CMK (cell line): ENCODE data around the gene DAPL1.
"Not testable (repeated sequence)": the region's sequence is repeated elsewhere in the genome, so short reads cannot be mapped to it uniquely, and the experiment has no call there.

Source experiments
- DNase-seq: peaks from one replicate; pipeline ENCODE4 v3.0.0-alpha.2; 2010; ENCODE audit warnings: low read depth

The DAPL1 gene

DNA sequence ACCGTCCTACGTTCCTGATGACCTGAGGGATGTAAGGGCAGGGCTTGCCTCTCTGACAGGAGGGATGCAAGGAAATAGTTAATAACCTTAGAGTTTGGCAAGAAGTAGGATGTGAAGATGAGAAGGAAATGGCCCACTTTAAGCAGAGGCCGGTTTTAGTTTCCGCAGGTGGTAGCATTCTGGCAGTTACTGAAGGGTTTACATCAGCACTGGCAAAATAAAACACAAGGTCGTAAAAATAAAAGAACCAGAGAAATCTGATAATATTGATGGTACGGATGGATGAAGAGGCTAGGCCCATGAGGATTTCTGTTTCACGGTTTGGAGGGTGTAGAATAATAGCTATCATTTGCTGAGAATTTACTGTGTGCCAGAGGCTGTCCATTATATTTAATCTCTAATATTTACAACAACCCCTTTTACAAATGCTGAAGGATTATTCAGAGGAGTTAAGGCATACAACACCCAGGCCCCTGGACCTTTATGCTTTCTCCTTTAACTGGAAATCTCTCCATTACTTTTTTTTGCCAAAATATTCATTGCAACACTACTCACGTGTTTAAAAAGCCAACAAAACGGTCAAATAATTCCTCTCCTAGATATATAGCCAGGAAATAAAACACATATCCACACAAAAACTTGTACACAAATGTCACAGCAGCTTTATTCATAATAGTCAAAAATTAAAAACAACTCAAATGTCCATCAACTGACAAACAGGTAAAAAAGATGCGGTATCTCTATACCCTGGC is 28.5 kb downstream of the DAPL1 start:
- DNase-seq, result no peak

DNA sequence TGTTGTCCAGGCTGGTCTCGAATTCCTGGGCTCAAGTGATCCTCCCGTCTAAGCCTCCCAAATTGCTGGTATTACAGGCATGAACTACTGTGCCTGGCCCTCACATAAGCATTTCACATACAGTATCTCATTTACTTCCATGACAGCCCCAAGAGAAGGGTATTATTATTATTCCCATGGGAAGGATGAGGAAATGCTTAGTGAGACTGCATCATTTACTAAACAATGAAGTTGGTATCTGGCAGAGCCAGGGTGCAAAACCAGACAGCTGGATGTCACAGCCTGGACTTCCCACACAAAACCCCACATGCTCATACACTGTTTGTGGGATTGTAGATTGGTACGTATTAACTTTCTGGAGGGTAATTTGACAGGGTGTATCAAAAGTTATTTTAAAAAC is 29.9 kb downstream of the DAPL1 start:
- DNase-seq, result no peak

DNA sequence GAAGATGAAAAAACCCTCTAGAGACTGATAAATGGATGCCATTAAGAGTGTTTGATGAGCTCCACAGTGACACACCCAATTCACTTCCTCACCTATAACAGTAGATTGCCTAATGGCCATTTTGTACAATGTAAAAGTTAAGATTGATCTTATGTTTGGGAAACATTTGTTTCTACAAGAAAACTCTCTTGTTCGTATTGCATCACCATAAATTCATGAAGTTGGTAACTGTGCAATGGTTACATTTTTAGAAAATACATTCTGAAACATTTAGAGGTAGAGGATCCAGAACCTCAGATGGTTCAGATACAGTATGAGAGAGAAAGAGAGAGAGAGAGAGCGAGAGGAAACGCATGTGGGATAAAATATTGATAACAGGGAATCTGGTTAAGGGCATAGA is 31.8 kb downstream of the DAPL1 start:
- DNase-seq, result no peak

DNA sequence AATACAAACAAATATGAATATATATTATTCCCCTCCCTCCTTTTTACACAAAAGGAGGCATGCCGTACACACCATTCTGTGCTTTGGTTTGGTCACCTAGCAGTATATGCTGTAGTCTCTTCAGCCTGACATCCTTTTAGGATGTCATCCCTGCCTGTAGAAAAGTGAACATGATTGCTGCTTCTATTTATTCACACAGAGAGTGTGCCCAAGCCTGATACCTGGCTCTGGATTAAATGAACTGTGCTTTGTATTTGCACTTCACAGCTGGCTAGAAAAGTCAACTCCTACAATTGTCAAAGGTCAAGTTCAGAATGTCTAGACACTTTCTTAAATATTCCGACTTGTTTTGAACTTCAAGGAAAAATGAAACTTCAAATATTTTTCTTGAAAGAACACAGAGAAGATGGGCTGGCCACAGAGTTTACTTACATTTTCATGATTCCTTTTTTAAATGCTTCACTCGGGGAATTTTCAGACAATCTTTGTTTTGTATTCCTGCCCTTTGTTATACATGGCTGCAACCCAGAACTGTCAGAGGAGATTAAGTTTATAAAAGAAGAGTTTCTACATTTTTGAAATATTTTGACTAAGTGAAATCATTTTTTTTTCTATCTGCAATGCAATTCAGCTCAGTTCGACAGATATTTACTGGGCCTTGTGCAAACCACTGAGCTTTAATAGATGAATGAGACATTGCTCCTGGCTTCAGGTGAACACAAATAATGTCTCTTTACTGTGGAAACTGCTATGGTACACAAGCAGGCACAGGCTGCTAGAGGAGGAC is 33.5 kb downstream of the DAPL1 start:
- DNase-seq, result no peak

DNA sequence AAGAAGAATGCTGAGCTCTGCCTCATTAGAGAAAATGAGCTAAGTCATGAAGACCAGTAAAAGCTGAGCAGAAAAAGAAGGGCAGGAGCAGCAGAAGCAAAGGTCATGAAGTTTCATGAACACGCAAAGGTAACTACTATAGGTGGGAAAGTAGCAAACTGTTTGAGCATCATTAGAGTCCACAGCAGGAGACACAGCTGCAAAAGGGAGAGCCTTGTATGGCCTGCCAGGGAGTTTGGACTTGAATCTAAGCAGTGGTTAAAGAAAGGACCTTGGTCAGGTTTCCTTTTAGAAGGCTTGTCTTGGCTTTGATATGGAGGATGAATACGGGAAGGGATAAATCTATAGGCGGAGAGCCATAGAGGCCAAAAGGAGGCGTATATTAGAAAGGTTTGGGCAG is 34.0 kb downstream of the DAPL1 start:
- no peak for DNase-seq

DNA sequence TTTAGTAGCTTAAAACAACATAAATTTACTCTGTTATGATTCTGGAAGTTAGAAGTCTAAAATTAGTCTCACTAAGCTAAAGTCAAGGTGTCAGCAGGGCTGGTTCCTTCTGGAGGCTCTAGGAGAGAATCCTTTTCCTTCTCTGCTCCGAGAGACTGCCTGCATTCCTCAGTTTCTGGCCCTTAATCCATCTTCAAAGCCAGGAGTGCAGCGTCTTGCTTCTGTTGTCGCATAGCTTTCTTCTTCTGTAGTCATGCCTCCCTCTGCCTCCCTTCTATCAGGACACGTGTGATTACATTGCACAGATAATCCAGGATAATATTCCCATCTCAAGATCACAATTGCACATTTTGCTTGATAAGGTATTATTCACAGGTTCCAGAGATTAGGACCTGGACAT is 35.1 kb downstream of the DAPL1 start:
- DNase-seq, result no peak

DNA sequence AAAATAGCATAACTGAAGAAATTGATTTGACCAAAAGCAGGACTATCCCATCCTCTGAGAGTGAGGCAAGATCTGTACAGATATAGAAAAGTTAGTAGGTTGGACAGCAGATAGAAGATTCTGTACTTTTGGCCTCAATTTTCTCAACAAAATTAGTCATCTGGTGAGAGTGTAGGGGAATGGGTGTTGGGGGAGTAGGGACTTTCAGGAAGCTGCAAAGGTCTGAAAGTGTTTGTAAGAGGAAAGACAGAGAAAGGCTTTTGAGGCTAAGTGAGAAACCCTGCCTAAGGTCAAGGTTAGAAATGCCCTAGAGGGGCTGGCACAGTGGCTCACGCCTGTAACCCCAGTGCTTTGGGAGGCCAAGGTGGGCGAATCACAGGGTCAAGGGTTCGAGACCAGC is 40.3 kb downstream of the DAPL1 start:
- DNase-seq, result no peak

DNA sequence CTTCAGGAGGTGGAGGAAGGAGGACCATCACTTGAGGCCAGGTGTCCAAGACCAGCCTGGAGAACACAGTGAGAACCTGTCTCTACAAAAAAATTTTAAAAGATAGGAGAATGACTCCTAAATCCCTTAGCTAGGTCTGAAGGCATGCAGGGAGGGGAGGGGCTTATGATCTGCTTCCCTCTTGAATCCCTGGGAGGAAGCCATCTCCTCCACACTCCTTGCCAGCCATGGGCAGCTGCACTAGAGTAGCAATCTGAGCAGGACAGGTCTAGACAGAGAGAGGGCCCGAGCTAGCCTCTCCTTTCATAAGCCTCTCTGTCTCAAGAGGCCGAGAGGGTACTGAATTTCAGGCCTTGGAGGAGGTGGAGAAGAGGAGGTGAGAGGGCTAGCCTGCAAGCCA is 42.5 kb downstream of the DAPL1 start:
- no peak for DNase-seq

DNA sequence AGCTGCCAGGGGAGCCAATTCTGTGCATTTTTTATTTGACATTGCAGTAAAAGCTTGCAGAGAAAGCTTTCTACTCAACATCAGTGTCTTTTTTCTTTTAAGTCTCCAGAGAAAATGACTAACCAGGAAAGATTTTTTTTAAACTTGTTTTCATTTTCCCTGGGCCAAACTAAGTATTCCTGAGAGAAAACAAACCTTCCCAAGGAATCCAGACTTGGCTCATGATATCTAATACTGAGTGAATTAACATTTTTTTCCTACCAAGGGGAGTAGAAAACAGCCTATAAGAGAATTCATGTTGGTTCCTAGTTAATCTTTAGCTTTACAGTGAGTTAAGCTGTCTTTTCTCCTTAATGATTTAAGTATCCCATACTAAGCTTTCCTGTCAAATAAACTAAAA is 46.7 kb downstream of the DAPL1 start:
- DNase-seq, result no peak

DNA sequence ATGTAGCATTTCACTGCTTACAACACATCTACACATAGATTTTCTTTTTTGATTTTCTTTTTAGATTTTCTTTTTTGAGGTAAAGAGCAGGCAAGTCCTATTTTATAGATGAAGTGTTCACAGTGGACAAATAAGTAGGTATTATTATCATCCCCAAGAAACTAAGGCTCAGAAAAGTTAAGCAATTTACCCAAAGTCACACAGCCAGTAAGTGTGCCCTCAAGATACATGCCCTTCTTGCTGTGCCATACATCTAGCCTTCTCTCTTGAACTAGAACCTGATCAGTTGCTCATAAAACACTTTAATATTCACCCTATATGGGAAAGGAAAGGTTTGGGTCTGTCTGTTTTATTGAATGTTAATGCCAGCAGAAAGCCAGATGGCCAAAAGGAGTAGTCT is 50.3 kb downstream of the DAPL1 start:
- DNase-seq, result no peak

DNA sequence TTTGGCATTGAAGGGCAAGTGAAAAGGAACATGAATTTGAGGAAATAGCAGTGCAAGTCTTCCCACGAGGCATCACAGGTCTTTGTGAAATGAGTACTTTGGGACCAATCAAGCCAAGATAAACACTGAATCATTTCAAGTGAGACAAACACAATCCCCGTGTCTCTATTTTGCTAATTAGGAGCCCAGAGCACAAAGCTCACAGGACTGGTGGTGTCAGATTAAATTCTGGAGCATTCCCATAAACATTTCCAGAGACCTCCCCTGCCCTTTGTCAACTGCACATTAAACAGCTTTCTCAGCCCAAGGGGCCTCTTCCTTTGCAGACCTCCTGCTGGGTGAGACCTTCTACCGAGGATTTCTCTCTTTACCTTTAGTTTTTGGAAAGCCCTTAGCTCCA is 50.7 kb downstream of the DAPL1 start:
- DNase-seq, result no peak

DNA sequence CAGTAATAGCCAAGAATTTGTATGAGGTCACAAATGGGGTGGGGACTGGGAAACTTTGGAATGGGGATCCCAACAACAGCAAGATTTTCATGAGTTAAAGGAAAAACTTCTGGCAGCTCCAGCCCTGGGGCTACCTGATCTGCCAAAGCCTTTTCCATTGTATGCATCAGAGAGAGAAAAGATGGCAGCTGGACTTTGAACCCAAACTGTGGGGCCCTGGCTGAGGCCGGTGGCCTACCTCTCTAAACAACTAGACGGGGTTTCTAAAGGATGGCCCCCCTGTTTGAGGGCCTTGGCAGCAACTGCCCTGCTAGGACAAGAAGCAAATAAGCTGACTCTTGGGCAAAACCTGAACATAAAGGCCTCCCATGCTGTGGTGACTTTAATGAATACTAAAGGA is 52.4 kb downstream of the DAPL1 start:
- not testable (repeated sequence) for DNase-seq

DNA sequence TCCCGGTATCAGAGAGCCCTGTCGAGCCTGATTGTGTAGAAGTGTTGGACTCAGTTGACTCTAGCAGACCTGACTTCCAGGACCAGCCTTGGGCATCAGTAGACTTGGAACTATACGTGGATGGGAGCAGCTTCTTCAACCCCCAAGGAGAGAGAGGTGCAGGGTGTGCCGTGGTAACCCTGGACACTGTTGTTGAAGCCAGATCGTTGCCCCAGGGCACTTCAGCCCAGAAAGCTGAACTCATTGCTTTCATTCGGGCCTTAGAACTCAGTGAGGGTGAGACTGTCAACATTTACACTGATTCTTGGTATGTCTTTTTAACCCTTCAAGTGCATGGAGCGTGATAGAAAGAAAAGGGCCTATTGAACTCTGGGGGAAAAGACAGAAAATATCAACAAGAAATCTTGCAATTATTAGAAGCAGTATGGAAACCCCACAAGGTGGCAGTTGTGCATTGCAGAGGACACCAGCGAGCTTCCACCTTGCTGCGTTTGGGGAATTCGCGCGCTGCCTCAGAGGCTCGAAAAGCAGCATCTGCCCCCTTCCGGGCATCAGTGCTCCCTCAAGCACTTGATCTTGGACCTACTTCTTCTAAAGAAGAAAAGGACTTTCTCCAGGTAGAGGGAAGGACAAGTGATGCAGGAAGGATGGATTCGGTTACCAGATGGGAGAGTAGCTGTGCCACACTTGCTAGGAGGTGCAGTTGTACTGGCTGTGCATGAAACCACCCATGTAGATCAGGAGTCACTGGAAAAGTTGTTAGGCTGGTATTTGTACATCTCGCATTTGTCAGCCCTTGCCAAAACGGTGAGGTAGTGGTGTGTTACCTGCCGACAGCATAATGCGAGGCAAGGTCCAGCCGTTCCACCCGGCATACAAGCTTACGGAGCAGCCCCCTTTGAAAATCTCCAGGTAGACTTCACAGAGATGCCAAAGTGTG is 53.2 kb downstream of the DAPL1 start:
- DNase-seq, result not testable (repeated sequence)

DNA sequence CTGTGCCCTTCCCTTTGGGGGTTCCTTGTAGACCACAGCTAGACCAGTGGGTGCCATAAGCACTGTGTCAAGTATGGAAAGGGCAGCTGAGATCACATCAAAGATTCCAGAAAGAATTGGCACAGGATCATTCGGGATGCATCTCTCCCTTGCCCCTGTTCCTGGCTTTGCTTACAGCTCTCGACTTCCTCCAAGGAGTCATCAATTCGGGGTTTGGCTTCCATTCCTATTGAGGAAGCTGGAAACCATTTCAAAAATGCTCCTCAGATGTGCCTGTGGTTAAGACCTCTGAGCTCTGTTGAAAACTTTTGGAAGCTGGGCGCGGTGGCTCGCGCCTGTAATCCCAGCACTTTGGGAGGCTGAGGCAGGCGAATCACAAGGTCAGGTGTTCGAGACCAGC is 65.1 kb downstream of the DAPL1 start:
- DNase-seq, result not testable (repeated sequence)

DNA sequence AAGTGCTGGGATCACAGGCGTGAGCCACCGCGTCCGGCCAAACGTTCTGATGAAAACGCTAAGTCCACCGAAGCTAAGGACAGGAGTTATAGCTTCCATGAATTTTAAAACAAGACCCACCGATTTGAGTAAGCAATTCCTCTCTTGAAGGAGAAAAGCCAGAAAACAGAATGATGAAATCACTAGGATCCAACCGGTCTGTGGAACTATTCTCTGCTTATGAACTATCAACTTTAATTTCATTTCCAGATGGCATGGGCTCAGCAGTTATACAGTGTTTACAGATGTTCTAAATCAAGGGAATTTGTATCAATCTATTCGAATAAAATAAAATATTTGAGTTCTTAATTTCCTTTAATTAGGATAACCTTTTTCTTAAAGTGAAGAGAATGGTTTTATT is 66.5 kb downstream of the DAPL1 start:
- not testable (repeated sequence) for DNase-seq

DNA sequence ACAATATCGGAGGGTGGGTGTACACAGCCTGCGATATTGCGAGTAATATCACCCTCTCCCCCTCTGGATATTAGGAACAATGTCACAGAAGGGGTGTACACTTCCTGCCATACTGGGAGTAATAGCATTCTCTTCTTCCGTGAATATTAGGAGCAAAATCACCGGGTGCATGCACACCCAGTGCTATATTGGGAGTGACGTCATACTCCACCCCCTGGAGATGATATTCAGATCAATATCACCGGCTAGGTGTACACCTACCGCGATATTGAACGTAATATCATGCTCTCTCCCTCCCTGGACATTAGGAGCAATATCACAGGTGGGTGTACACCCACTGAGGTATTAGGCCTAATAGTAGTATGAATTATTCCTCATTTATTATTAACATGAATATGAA is 70.4 kb downstream of the DAPL1 start:
- not testable (repeated sequence) for DNase-seq
